ENCODE results near the gene ZNF121. TPM values are rescaled to one million over a fixed set of nuclear protein-coding genes. Genes with fewer than 3 reads are reported as not detected.
"Not testable (repeated sequence)": the region's sequence is repeated elsewhere in the genome, so short reads cannot be mapped to it uniquely, and the experiment has no call there.

The ZNF121 gene
- total RNA-seq, 1 donor from 2014 or later: 63.9 TPM

GRCh38 chr19:9566729-9567128 lies 17.6 kb downstream of the ZNF121 start:
- Mint-ChIP-seq H3K36me3 (ENCODE audit: low read depth) (peaks cover 96% of the 10 kb centered on the region), H3K9me3 (peaks cover 29% of the 10 kb centered on the region), H3K27ac (no peak overlapping the region), H3K4me1 (no peaks in the 10 kb centered on the region), H3K4me3 (no peak overlapping the region), H3K27me3 (no peaks in the 10 kb centered on the region)
- no peak for DNase-seq
- intact Hi-C loops (cut with micrococcal nuclease): no loop called here

GRCh38 chr19:9565900-9566705 lies 18.2 kb downstream of the ZNF121 start:
- no peak for DNase-seq
- peaks cover 24% of the 10 kb centered on the region for H3K9me3 Mint-ChIP-seq
- H3K27me3 Mint-ChIP-seq: no peaks in the 10 kb centered on the region
- H3K4me3 Mint-ChIP-seq: no peak overlapping the region
- H3K4me1 Mint-ChIP-seq: no peaks in the 10 kb centered on the region
- peaks cover 96% of the 10 kb centered on the region for H3K36me3 Mint-ChIP-seq (ENCODE audit: low read depth)
- H3K27ac Mint-ChIP-seq: peak overlapping the region; percentile 34
- intact Hi-C loops (cut with micrococcal nuclease): no loop called here

GRCh38 chr19:9552536-9553274 lies 31.6 kb downstream of the ZNF121 start:
- intact Hi-C loops (cut with micrococcal nuclease): no loop called here
- H3K4me3 Mint-ChIP-seq: no peak overlapping the region
- no peaks in the 10 kb centered on the region for H3K27me3 Mint-ChIP-seq
- peaks cover 20% of the 10 kb centered on the region for H3K9me3 Mint-ChIP-seq
- peaks cover 3% of the 10 kb centered on the region for H3K36me3 Mint-ChIP-seq (ENCODE audit: low read depth)
- DNase-seq: no peak
- H3K27ac Mint-ChIP-seq: no peak overlapping the region
- H3K4me1 Mint-ChIP-seq: no peaks in the 10 kb centered on the region

- H3K27me3 Mint-ChIP-seq: no peaks in the 10 kb centered on the region
- no peak for DNase-seq
- no peak overlapping the region for H3K27ac Mint-ChIP-seq
- H3K4me1 Mint-ChIP-seq: no peaks in the 10 kb centered on the region
- H3K4me3 Mint-ChIP-seq: no peak overlapping the region
- intact Hi-C loops (cut with micrococcal nuclease): no loop called here
- peaks cover 20% of the 10 kb centered on the region for H3K9me3 Mint-ChIP-seq
- no peaks in the 10 kb centered on the region for H3K36me3 Mint-ChIP-seq (ENCODE audit: low read depth)
Observed at GRCh38 chr19:9547870-9548269, 36.4 kb downstream of the ZNF121 start.

- H3K27ac Mint-ChIP-seq; intact Hi-C loops (cut with micrococcal nuclease); DNase-seq; H3K27me3 Mint-ChIP-seq; H3K4me1 Mint-ChIP-seq; H3K4me3 Mint-ChIP-seq: not testable (repeated sequence)
- Mint-ChIP-seq H3K36me3 (ENCODE audit: low read depth) (peaks cover 26% of the 10 kb centered on the region), H3K9me3 (peaks cover 30% of the 10 kb centered on the region)
Observed at GRCh38 chr19:9541281-9541680, 43.0 kb downstream of the ZNF121 start.

- peaks cover 41% of the 10 kb centered on the region for H3K9me3 Mint-ChIP-seq
- H3K4me3 Mint-ChIP-seq: peak overlapping the region; percentile 67
- H3K4me1 Mint-ChIP-seq, DNase-seq, H3K27me3 Mint-ChIP-seq: not testable (repeated sequence)
- H3K27ac Mint-ChIP-seq: peak overlapping the region; percentile 45
- peaks cover 40% of the 10 kb centered on the region for H3K36me3 Mint-ChIP-seq (ENCODE audit: low read depth)
- intact Hi-C loops (cut with micrococcal nuclease): loop anchor here (2.0 to 5.0 kb wide), 2 partner anchors 45 to 233 kb away; partner anchors contain the start of genes ZNF121 and ZNF699
Observed at GRCh38 chr19:9539921-9540320, 44.4 kb downstream of the ZNF121 start.

GRCh38 chr19:9539201-9539600 lies 45.1 kb downstream of the ZNF121 start:
- Mint-ChIP-seq H3K27ac (peak overlapping the region; percentile 23), H3K4me3 (peak overlapping the region; percentile 97), H3K36me3 (ENCODE audit: low read depth) (peaks cover 47% of the 10 kb centered on the region), H3K9me3 (peaks cover 43% of the 10 kb centered on the region)
- intact Hi-C loops (cut with micrococcal nuclease): loop anchor here (2.0 to 5.0 kb wide), 2 partner anchors 46 to 232 kb away; partner anchors contain the start of genes ZNF121 and ZNF699
- DNase-seq, H3K27me3 Mint-ChIP-seq, H3K4me1 Mint-ChIP-seq: not testable (repeated sequence)

GRCh38 chr19:9538183-9539058 lies 45.9 kb downstream of the ZNF121 start, which contains the start of gene ZNF426:
Gene ZNF426, minus strand, starts transcription at chr19:9538645. Its CDS starts 2,413 bp downstream, at chr19:9536232.
- peak; percentile 95 for DNase-seq
- intact Hi-C loops (cut with micrococcal nuclease): loop anchor here (1.0 to 5.0 kb wide), 4 partner anchors 46 to 258 kb away; partner anchors contain the start of genes ZNF121, ZNF266 and ZNF699
- H3K36me3 Mint-ChIP-seq (ENCODE audit: low read depth): peaks cover 55% of the 10 kb centered on the region
- H3K27ac Mint-ChIP-seq: peak within 1 kb of the TSS; percentile 92
- H3K4me1 Mint-ChIP-seq: peaks cover 8% of the 10 kb centered on the region
- peak within 1 kb of the TSS; percentile 97 for H3K4me3 Mint-ChIP-seq
- H3K27me3 Mint-ChIP-seq: no peaks in the 10 kb centered on the region
- H3K9me3 Mint-ChIP-seq: peaks cover 43% of the 10 kb centered on the region

GRCh38 chr19:9535934-9536333 lies 48.4 kb downstream of the ZNF121 start:
- peaks cover 50% of the 10 kb centered on the region for H3K9me3 Mint-ChIP-seq
- no peak for DNase-seq
- intact Hi-C loops (cut with micrococcal nuclease): loop anchor here (5.0 kb wide), 1 partner anchor 229 kb away; the partner anchor contains the start of gene ZNF699
- no peaks in the 10 kb centered on the region for H3K27me3 Mint-ChIP-seq
- H3K27ac Mint-ChIP-seq: no peak overlapping the region
- H3K4me1 Mint-ChIP-seq: peaks cover 8% of the 10 kb centered on the region
- peaks cover 79% of the 10 kb centered on the region for H3K36me3 Mint-ChIP-seq (ENCODE audit: low read depth)
- peak overlapping the region; percentile 17 for H3K4me3 Mint-ChIP-seq

- Mint-ChIP-seq H3K4me1 (no peaks in the 10 kb centered on the region), H3K4me3 (no peak overlapping the region)
- intact Hi-C loops (cut with micrococcal nuclease): no loop called here
Observed at GRCh38 chr19:9531933-9532332, 52.4 kb downstream of the ZNF121 start.

GRCh38 chr19:9528757-9529336 lies 55.5 kb downstream of the ZNF121 start:
- DNase-seq: no peak
- Mint-ChIP-seq H3K36me3 (ENCODE audit: low read depth) (peaks cover 79% of the 10 kb centered on the region), H3K27me3 (no peaks in the 10 kb centered on the region), H3K4me3 (no peak overlapping the region), H3K27ac (no peak overlapping the region), H3K9me3 (peaks cover 30% of the 10 kb centered on the region), H3K4me1 (no peaks in the 10 kb centered on the region)
- intact Hi-C loops (cut with micrococcal nuclease): no loop called here

More at GRCh38 chr19:9531933-9532332, 52.4 kb downstream of the ZNF121 start:
- Mint-ChIP-seq H3K36me3 (ENCODE audit: low read depth) (peaks cover 91% of the 10 kb centered on the region), H3K27me3 (no peaks in the 10 kb centered on the region), H3K9me3 (peaks cover 34% of the 10 kb centered on the region), H3K27ac (no peak overlapping the region)
- DNase-seq: no peak

GRCh38 chr19:9523885-9524474 lies 60.3 kb downstream of the ZNF121 start:
- peaks cover 19% of the 10 kb centered on the region for H3K9me3 Mint-ChIP-seq
- peaks cover 44% of the 10 kb centered on the region for H3K36me3 Mint-ChIP-seq (ENCODE audit: low read depth)
- H3K4me1 Mint-ChIP-seq: no peaks in the 10 kb centered on the region
- DNase-seq: no peak
- no peak overlapping the region for H3K27ac Mint-ChIP-seq
- intact Hi-C loops (cut with micrococcal nuclease): no loop called here
- H3K27me3 Mint-ChIP-seq: no peaks in the 10 kb centered on the region
- no peak overlapping the region for H3K4me3 Mint-ChIP-seq
